GM21381 (cell line): ENCODE results near the gene CSHL1.
"Not testable (repeated sequence)": the region's sequence is repeated elsewhere in the genome, so short reads cannot be mapped to it uniquely, and the experiment has no call there.

ENCODE experiments used
- ATAC-seq: cut with Tn5 transposase; IDR thresholded peaks from one replicate; pipeline ENCODE4 v1.9.1; 2021; ENCODE audit warnings: mild to moderate bottlenecking, moderate library complexity; ENCODE audit not compliant: unreplicated experiment

The CSHL1 gene

GRCh38 chr17:63920050-63920449 is 9.0 kb upstream of the CSHL1 start:
- not testable (repeated sequence) for ATAC-seq

- ATAC-seq: no peak
These were observed 8.3 kb upstream of the CSHL1 start for GRCh38 chr17:63919311-63919723.

DNA sequence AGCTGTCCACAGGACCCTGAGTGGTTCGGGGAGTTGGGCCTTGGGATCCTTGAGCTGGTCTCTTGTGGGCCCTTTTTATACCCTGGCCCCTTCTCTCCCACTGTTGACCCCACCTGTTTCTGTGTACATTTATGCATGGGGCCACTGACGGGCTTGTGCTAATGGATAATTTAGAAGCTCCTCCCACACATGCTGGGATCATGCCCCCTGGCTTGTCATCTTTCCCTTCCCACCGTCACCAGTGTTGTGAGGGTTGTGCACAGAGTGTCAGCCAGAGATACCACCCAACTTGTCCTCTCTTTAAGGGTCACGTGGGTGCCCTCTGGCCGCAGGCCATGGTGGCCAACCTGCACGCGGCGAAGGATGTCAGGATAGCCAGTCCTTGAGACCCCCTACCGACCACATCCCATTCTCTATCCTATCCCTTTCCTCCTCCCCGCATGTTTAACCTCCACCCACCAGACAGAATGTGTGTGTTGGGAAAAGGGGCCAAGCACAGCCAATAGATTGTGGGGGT is 7.8 kb upstream of the CSHL1 start, which contains the start of gene GH1:
GH1 (minus strand) TSS at position 51 of the 517 bp plus-strand sequence. CDS start 63 bp downstream, outside the sequence.
- not testable (repeated sequence) for ATAC-seq

DNA sequence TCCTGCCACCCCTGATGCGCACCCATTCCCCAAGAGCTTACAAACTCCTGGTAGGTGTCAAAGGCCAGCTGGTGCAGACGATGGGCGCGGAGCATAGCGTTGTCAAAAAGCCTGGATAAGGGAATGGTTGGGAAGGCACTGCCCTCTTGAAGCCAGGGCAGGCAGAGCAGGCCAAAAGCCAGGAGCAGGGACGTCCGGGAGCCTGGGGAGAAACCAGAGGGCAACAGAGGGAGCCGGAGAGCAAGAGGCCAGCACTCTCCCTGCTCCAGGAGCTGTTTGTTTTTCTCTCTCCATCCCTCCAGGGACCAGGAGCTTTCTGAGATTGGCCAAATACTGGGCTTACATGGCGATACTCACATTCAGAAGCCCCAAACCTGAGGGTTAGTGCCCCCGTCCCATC is 7.2 kb upstream of the CSHL1 start:
- ATAC-seq: no peak

GRCh38 chr17:63917646-63918045 is 6.6 kb upstream of the CSHL1 start:
- ATAC-seq: no peak

- ATAC-seq: not testable (repeated sequence)
These were observed 6.1 kb upstream of the CSHL1 start for GRCh38 chr17:63917206-63917605.

DNA sequence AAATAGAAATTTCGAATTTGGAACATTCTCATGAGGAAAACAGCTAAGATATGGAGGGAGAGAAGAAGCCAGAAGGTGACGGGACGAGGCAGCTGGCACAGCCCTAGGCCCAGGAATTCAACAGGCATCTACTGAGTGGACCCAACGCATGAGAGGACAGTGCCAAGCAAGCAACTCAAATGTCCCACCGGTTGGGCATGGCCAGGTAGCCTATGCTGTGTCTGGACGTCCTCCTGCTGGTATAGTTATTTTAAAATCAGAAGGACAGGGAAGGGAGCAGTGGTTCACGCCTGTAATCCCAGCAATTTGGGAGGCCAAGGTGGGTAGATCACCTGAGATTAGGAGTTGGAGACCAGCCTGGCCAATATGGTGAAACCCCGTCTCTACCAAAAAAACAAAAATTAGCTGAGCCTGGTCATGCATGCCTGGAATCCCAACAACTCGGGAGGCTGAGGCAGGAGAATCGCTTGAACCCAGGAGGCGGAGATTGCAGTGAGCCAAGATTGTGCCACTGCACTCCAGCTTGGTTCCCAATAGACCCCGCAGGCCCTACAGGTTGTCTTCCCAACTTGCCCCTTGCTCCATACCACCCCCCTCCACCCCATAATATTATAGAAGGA is 5.6 kb upstream of the CSHL1 start:
- no peak for ATAC-seq

GRCh38 chr17:63915753-63916152 is 4.7 kb upstream of the CSHL1 start:
- ATAC-seq: not testable (repeated sequence)

GRCh38 chr17:63914471-63914870 is 3.4 kb upstream of the CSHL1 start:
- ATAC-seq: no peak

GRCh38 chr17:63911657-63912100 is 621 bp upstream of the CSHL1 start:
- no peak for ATAC-seq

- no peak for ATAC-seq
These were observed 962 bp downstream of the CSHL1 start for GRCh38 chr17:63910096-63910495.

- not testable (repeated sequence) for ATAC-seq
These were observed 1.5 kb downstream of the CSHL1 start for GRCh38 chr17:63909586-63909985.

DNA sequence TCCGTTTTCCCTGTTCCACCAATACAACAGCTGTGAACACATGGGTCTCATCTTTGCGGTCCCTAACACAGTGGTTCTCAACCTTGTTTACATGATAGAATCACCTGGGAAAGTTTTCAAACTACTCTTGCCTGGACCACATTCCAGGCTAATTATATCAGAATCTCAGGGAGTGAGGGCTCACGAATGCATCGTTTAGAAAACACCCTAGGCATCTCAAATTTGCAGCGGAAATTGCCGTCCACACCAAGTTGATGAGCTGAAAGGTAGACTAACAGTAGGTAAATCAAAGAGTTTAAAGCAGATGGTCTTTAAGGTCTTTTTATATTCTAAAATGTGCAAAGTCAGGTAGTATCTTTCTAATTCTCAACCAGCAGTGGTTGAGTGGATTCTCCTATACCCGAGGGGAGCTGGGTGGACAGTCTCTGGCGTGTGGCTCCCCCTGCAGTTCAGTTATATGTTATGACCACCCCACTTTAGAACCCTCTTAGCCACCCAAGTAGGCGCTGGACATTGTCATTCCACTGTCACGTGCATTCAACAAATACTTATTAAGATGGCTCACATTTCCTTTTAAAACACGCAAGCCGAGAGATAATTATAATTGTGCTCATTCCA is 3.8 kb downstream of the CSHL1 start:
- not testable (repeated sequence) for ATAC-seq

- not testable (repeated sequence) for ATAC-seq
These were observed 6.3 kb downstream of the CSHL1 start for GRCh38 chr17:63904796-63905195.

GRCh38 chr17:63903787-63904201 is 7.3 kb downstream of the CSHL1 start:
- not testable (repeated sequence) for ATAC-seq

GRCh38 chr17:63901971-63902370 is 9.1 kb downstream of the CSHL1 start:
- not testable (repeated sequence) for ATAC-seq

DNA sequence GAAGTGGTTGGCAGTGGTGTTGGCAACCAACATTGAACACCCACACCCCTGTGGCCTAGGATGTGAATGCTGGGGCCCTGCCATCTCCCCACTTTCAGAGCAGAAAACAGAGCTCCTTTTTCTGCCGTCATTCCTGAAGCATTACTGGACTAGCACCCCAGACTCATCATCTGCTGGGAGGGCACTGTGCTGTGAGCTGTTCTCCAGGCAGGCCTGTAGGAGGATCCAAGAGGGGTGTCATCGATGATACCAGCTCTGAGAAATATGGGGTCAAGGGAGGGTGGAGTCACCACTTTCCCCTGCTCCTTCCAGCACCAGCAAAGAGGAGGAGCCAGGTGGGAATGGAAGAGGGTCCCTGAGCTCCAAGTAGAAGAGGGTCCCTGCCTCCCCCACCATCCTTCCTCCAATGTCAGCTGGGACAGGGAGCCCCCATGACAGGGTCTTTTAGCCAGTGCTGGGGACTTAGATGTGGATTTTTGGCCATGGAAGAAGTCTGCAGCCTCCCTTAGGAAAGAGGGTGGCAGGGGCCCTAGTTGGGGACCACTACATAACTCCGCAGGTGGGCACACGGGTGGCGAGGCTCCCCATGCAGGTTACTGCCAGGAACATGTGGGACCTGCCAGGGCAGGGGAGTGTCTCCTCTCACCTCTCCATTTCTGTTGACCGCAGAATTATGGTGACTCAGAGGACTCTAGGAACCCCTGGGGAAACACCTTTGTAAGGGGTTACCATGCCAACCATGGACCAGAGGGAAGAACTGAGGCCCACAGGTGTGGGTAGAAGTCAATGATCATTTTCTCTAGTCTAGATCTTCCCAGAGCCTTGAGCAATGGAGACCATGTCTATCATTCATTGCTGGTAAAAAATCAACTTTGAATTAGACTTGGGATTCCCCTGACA is 11.9 kb downstream of the CSHL1 start:
- ATAC-seq: not testable (repeated sequence)

GRCh38 chr17:63896524-63897354 is 14.3 kb downstream of the CSHL1 start, which contains the start of gene CSH1:
Gene CSH1 (minus strand): TSS chr17:63896574. CDS start chr17:63896511, 63 bp downstream.
- ATAC-seq: not testable (repeated sequence)

DNA sequence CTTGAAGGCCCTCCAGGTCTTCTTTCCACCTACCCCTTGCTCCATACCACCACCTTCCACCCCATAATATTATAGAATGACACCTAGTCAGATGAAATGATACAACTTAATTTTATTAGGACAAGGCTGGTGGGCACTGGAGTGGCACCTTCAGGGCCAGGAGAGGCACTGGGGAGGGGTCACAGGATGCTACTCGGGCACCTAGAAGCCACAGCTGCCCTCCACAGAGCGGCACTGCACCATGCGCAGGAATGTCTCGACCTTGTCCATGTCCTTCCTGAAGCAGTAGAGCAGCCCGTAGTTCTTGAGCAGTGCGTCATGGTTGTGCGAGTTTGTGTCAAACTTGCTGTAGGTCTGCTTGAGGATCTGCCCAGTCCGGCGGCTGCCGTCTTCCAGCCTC is 16.2 kb downstream of the CSHL1 start:
- not testable (repeated sequence) for ATAC-seq

DNA sequence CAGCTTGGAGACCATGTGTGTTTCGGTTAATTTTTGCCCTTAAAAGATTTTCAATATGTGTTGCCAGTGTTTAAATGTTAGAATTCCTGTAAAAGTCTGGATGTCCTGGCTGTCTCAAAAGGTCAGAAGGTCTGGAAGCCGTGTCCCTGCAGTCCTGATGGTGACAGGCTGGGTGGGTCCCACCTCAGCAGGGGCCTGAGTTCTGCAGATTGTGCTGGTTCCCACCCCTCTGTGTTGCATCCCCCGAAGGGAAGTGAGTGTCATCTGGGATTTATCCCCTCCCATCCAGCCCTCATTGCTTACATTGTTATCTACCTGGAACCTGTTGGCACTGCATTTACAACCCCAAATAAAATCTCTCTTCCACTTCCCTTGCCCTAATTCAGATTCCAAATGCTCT is 17.0 kb downstream of the CSHL1 start:
- ATAC-seq: not testable (repeated sequence)
